ENCODE results near the gene ELL2.

ELL2 gene

DNA sequence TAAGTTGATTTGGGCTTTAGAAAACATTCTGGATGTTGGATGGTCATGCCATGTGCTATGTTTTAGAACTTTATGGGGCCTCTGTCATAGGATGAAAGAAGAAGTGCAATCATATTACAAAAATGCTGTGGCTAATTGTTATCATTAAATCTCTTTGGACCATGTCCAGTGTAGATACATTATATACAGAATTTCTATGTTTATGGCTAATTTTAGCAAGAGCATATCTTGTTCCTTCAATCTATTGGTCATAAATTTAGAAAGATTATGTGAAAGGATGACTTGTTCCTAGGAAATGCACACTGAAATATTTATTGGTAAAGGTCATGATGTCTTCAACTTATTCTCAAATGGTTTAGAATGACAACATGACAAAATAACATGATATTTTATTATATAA is 42.4 kb upstream of the ELL2 start:
- TF ChIP-seq, protein P1, sequence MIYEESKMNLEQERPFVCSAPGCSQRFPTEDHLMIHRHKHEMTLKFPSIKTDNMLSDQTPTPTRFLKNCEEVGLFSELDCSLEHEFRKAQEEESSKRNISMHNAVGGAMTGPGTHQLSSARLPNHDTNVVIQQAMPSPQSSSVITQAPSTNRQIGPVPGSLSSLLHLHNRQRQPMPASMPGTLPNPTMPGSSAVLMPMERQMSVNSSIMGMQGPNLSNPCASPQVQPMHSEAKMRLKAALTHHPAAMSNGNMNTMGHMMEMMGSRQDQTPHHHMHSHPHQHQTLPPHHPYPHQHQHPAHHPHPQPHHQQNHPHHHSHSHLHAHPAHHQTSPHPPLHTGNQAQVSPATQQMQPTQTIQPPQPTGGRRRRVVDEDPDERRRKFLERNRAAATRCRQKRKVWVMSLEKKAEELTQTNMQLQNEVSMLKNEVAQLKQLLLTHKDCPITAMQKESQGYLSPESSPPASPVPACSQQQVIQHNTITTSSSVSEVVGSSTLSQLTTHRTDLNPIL (CRISPR knock-in tag; IDR thresholded peaks at IDR 0.05; ENCODE audit: low read depth): no peak
- peak; percentile 65; the same call in 1 of the 2 replicates for TF ChIP-seq ISL1 (CRISPR knock-in tag; IDR thresholded peaks at IDR 0.05)
- no peak for ATAC-seq

DNA sequence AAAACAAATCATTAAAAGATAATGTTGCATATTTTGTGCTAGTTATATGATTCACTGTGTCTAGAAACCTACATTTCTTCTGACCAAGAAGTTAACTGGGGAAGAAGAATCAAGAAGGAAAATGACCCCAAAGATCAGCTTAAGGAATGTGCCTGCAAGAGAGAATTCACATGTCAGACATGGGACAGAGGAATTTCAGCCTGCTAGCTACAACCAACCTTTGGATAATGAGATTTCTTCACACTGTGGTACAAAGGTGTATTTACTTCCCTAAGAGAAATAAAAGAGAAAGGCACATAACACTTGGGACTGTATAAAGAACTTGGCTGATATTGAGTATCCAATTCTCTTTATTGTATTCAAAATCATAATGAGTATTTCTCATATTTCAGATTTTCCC is 39.6 kb upstream of the ELL2 start:
- ATAC-seq: no peak
- TF ChIP-seq RARB (CRISPR knock-in tag; IDR thresholded peaks at IDR 0.05) (no peak), ZFP30 (CRISPR knock-in tag; IDR thresholded peaks at IDR 0.05) (no peak), CSDC2 (CRISPR knock-in tag; IDR thresholded peaks at IDR 0.05) (no peak), SNAI2 (CRISPR knock-in tag; IDR thresholded peaks at IDR 0.05) (no peak), ISL1 (CRISPR knock-in tag; IDR thresholded peaks at IDR 0.05) (no peak), BACH2 (CRISPR knock-in tag; IDR thresholded peaks at IDR 0.05; ENCODE audit: borderline replicate concordance) (no peak), ZFP3 (CRISPR knock-in tag; IDR thresholded peaks at IDR 0.05) (no peak), GLIS3 (CRISPR knock-in tag; IDR thresholded peaks at IDR 0.05) (no peak)
- TF ChIP-seq, protein P1 (CRISPR knock-in tag; IDR thresholded peaks at IDR 0.05; ENCODE audit: low read depth): no peak
- TF ChIP-seq, protein P2, sequence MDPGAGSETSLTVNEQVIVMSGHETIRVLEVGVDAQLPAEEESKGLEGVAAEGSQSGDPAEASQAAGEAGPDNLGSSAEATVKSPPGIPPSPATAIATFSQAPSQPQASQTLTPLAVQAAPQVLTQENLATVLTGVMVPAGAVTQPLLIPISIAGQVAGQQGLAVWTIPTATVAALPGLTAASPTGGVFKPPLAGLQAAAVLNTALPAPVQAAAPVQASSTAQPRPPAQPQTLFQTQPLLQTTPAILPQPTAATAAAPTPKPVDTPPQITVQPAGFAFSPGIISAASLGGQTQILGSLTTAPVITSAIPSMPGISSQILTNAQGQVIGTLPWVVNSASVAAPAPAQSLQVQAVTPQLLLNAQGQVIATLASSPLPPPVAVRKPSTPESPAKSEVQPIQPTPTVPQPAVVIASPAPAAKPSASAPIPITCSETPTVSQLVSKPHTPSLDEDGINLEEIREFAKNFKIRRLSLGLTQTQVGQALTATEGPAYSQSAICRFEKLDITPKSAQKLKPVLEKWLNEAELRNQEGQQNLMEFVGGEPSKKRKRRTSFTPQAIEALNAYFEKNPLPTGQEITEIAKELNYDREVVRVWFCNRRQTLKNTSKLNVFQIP (CRISPR knock-in tag; IDR thresholded peaks at IDR 0.05; ENCODE audit: borderline replicate concordance, low read depth): no peak

DNA sequence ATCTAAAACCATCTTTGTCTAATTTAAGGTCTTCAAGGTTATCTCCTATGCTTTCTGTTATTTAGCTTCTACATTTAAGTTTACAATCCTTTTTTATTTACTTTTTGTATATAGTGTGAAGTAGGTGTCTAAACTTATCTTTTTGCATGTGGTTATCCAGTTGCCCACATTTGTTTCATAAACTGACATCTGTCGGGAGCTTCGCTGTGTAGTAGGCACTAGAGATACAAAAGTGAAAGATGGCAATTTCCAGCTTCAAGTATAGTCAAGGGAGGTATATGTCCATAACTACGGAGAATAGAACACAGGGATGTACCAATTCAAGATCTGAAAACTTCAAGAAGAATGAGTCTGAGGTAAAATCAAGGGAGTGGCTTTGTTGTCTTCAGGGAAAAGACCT is 38.7 kb upstream of the ELL2 start:
- TF ChIP-seq ZNF70 (CRISPR knock-in tag; IDR thresholded peaks at IDR 0.05): no peak
- TF ChIP-seq SNAI2 (CRISPR knock-in tag; IDR thresholded peaks at IDR 0.05): no peak
- TF ChIP-seq RARB (CRISPR knock-in tag; IDR thresholded peaks at IDR 0.05): no peak
- TF ChIP-seq ZC3H10 (CRISPR knock-in tag; IDR thresholded peaks at IDR 0.05): no peak
- TF ChIP-seq ISL1 (CRISPR knock-in tag; IDR thresholded peaks at IDR 0.05): no peak
- no peak for TF ChIP-seq CSDC2 (CRISPR knock-in tag; IDR thresholded peaks at IDR 0.05)
- TF ChIP-seq, protein P3, sequence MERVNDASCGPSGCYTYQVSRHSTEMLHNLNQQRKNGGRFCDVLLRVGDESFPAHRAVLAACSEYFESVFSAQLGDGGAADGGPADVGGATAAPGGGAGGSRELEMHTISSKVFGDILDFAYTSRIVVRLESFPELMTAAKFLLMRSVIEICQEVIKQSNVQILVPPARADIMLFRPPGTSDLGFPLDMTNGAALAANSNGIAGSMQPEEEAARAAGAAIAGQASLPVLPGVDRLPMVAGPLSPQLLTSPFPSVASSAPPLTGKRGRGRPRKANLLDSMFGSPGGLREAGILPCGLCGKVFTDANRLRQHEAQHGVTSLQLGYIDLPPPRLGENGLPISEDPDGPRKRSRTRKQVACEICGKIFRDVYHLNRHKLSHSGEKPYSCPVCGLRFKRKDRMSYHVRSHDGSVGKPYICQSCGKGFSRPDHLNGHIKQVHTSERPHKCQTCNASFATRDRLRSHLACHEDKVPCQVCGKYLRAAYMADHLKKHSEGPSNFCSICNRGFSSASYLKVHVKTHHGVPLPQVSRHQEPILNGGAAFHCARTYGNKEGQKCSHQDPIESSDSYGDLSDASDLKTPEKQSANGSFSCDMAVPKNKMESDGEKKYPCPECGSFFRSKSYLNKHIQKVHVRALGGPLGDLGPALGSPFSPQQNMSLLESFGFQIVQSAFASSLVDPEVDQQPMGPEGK (CRISPR knock-in tag; IDR thresholded peaks at IDR 0.05; ENCODE audit: borderline replicate concordance): no peak
- no peak for TF ChIP-seq BACH2 (CRISPR knock-in tag; IDR thresholded peaks at IDR 0.05; ENCODE audit: borderline replicate concordance)
- TF ChIP-seq ARNTL (CRISPR knock-in tag; IDR thresholded peaks at IDR 0.05; ENCODE audit: borderline replicate concordance, low read depth): no peak
- no peak for TF ChIP-seq ZNF565 (CRISPR knock-in tag; conservative IDR thresholded peaks at IDR 0.05; ENCODE audit: low read depth)
- no peak for TF ChIP-seq ZFP30 (CRISPR knock-in tag; IDR thresholded peaks at IDR 0.05)
- no peak for TF ChIP-seq TOX (CRISPR knock-in tag; IDR thresholded peaks at IDR 0.05; ENCODE audit: borderline replicate concordance)
- ATAC-seq: no peak

DNA sequence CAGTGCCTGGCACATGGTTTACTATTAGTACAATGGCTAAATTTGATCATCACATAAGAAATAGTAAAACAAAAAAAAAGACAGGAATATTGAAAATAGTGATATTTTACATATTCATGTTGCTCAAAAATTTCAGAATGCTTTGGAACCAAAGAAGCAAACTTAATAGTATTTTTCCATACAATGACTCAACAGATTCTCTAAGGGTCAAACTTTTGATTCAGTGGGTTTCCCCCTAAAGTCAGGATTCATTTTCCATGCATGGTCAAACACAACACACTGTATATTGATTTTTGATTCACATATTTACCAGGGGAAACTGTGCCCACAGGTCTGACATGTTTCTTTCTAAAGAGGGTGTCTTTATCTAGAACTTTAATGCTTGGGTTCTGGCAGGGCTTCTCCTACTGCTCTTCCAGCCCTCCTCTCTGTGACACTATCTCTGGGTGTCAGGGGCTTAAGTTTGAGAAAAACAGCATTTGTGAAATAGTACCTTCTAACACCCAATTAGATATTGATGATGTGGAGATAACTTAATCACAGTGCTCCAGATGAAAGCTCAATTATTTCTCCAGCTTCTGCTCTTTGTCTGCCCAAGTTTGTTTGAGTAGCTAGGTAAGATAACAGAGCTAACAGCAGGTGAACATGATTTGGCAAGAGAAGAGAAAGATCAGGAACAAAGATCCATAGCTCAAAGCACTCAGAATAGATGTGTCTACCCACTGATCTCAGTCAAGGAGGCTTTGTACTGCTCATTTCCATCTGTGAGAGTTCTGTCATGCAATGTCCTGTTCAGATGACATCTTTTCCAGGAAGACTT is 35.5 kb upstream of the ELL2 start:
- ATAC-seq: no peak
- TF ChIP-seq BACH2 (CRISPR knock-in tag; IDR thresholded peaks at IDR 0.05; ENCODE audit: borderline replicate concordance): no peak
- no peak for TF ChIP-seq ZNF565 (CRISPR knock-in tag; conservative IDR thresholded peaks at IDR 0.05; ENCODE audit: low read depth)
- no peak for TF ChIP-seq OSR1 (CRISPR knock-in tag; IDR thresholded peaks at IDR 0.05)
- TF ChIP-seq SNAI2 (CRISPR knock-in tag; IDR thresholded peaks at IDR 0.05): no peak
- TF ChIP-seq PPARA (CRISPR knock-in tag; IDR thresholded peaks at IDR 0.05; ENCODE audit: borderline replicate concordance): no peak
- TF ChIP-seq, protein P4, sequence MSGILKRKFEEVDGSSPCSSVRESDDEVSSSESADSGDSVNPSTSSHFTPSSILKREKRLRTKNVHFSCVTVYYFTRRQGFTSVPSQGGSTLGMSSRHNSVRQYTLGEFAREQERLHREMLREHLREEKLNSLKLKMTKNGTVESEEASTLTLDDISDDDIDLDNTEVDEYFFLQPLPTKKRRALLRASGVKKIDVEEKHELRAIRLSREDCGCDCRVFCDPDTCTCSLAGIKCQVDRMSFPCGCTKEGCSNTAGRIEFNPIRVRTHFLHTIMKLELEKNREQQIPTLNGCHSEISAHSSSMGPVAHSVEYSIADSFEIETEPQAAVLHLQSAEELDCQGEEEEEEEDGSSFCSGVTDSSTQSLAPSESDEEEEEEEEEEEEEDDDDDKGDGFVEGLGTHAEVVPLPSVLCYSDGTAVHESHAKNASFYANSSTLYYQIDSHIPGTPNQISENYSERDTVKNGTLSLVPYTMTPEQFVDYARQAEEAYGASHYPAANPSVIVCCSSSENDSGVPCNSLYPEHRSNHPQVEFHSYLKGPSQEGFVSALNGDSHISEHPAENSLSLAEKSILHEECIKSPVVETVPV (CRISPR knock-in tag; IDR thresholded peaks at IDR 0.05): no peak
- TF ChIP-seq TCF4 (CRISPR knock-in tag; IDR thresholded peaks at IDR 0.05; ENCODE audit: borderline replicate concordance): no peak
- no peak for TF ChIP-seq ZC3H10 (CRISPR knock-in tag; IDR thresholded peaks at IDR 0.05)
